ENCODE results near the gene RGS3.
A peak's percentile ranks its signal among the peaks of the same experiment; 100 is the strongest.

RGS3 gene

DNA sequence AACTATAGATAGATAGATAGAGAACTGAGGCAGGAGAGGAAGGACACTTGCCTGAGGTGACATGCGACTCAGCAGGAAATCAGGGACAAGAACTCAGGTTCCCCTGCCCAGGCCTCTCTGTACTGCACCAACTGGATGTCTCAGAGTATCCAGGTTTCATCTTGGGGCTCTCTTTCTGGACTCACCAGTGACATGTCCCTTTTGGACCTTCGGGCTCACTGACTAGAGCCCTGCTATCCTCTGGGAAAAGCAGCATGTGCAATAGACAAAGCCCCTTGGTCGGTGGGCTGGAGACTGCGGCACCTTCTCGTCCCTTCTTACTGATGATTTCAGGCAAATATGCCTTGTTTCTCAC, 104.5 kb downstream of the RGS3 start:
- DNase-seq (ENCODE audit: insufficient read length, low spot score) (no peak), FAIRE-seq (no peak)

GRCh38 chr9:113568571-113569321, 105.2 kb downstream of the RGS3 start:
- no peak for DNase-seq (ENCODE audit: insufficient read length, low spot score)
- no peak for FAIRE-seq

GRCh38 chr9:113569472-113570060, 106.0 kb downstream of the RGS3 start:
- FAIRE-seq (no peak), DNase-seq (ENCODE audit: insufficient read length, low spot score) (no peak)

- DNase-seq (ENCODE audit: insufficient read length, low spot score): no peak
- no peak for FAIRE-seq
These were observed 106.6 kb downstream of the RGS3 start for GRCh38 chr9:113570106-113570505.

DNA sequence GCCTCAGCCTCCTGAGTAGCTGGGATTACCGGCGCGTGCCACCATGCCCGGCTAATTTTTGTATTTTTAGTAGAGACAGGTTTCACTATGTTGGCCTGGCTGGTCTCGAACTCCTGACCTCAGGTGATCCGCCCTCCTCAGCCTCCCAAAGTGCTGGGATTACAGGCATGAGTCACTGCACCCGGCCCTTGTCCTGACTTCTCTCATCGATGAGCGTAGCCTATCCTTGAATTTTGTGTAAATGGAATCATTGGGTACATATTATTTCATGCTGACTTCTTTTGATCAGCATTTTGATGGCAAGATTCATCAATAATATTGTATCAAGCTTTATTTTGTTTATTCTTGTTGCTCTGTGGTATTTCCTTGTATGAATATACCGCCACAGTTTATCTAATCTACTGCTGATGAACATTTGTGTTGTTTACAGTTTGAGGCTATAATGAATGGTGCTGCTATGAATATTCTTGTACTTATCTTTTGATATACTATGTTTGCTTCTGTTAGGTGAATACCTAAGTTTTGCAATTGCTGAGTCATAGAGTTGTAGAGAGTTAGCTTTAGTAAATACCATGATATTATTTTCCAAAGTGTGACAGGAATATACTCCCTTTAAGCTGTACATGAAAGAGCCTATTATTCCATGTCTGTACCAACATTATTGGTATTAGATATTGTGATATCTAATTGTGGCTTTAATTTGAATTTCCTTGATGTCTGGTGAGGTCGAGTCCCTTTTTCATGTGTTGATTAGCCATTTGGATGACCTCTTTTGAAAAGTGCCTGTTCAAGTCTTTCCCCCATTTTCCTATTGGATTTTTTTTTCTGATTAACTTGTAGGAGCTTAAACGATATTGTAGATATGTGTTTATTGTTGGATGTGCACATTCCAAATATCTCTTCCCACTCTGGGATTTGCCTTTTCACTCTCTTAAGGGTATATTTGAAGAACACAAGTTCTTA, 107.5 kb downstream of the RGS3 start:
- DNase-seq (ENCODE audit: insufficient read length, low spot score) (no peak), FAIRE-seq (no peak)

DNA sequence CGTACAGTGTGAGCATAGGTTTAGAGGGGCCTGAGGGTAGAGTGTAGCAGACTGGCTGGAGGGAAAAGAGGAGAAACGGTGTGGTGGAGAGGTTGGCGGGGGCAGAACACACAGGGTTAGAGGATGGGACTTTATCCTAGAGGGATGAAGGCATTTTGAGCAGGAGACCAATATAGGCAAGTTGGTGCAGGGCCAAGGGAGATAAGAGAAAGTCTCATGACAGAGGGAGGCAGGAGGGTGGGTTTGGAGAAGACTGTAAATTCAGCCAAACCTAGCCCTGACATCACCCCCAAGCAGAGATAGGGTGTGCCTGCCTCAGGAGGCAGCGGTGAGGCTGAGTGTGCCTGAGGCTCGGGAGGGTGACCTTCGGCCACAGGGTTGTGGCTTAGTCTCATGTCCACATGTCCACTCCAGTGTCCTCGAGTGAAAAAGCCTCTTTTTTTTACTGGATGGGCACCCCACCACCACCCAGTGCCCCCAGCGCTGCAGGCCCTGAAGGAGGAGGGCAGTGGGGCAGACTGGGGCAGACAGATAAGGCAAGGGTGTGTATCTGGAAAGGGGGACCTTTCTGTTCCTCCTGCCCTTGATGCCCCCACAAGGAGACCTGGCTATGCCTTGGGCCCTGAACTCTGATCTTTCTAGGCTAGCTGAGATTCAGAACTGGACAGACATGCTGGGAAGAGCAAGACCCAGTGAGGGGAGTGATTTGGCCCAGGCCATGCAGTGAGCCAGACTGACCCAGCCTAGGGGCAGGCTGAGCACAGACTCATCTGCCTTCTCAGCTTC, 108.7 kb downstream of the RGS3 start:
- FAIRE-seq: no peak
- DNase-seq (ENCODE audit: insufficient read length, low spot score): no peak

DNA sequence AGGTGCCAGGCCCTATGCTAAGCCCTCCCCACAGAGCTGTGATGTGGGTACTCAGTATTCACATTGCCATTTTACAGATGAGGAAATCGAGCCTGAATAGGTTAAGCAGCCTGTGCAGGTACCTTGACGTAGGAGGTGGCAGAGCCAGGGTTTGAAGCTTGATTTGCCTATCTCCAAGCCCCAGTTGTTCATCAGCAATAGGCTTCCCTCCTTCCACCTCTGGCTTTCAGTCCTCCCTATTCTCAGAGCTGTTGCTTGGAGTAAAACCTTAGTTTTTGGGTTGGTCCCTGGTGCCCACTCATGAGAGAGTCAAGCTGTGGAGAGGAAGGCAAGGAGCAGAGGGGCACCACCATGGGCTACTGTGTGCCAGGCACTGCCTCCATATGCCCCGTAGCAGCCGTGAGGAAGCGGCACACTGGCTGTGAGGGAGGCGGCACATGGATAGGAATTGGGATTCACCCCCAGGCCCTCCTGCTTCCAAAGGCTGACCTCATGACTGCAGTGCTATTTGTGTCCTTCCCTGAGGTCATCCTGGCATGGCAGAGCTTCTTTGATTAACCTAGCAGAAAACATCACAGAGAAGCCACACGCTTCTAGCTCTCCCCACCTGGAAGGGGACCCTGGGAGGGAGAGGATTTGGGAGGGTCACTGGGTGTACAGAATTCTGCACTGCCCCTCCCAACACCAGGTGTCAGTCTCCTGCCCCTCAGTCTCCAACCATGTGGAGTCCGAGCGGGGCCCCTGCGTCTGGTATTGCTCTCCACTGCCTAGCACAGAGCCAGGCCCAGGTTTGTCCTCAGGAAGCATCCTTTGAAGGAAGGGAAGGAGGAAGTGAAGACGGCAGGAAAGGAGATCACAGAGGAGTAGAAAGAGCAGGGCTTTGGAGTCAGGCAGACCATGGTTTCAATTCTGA, 109.8 kb downstream of the RGS3 start:
- no peak for FAIRE-seq
- no peak for DNase-seq (ENCODE audit: insufficient read length, low spot score)

DNA sequence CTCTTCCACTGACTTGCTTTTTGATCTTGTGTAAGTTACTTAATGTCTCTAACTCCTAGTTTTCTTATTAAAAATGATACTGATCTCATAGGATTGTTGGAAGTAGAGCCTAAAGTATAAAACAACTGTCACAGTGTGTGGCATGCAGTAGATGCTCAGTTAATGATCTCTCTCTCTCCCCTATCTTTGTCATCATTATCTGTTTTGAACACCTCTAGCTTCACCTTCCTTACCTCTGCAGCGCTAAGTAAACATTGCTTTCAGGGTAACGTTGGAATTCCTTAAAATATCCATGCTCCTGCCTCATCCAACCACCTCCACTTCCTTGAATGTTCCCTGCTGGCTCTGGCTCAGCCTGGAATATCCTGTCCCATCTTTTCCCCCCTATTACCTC, 110.4 kb downstream of the RGS3 start:
- FAIRE-seq (no peak), DNase-seq (ENCODE audit: insufficient read length, low spot score) (no peak)

DNA sequence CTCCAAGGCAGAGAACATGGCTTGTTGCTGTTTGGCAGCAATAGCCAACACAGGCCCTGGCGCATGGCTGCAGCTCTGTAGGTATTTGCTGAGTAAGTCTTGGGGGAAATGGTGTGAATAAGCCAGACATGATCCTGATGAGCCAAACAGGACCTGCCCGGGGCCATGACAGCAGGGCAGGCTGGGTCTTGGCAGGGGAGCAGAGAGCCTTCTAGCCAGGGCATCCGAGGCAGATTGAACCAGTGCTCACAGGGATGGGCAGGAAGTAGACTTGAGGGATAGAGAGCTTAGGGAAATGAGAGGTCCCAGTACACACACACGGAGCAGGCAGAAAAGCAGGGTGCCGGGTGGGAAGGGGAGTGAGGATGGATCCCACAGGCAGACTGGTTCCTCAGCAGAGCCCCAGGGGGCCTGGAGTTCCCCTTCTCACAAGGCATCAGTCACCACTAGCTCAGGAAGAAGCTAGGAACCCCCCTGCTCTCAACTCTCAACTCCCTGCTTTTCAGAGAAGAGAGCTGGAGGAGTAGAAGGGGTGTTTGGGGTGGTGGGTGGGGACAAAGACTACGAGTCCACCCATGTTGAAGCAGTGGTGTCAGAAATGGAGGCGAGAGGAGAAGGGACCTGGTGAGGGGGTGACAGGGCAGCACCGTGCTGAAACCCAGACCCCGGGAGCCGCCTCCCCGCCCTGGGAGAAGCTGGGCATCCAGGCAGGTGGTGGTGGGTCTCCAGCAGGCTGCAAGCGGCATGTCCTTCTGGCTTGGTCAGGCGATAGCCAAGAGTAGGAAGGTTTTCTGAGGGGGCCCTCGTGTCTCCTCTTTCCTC, 111.1 kb downstream of the RGS3 start:
- DNase-seq (ENCODE audit: insufficient read length, low spot score): no peak
- FAIRE-seq: no peak

DNA sequence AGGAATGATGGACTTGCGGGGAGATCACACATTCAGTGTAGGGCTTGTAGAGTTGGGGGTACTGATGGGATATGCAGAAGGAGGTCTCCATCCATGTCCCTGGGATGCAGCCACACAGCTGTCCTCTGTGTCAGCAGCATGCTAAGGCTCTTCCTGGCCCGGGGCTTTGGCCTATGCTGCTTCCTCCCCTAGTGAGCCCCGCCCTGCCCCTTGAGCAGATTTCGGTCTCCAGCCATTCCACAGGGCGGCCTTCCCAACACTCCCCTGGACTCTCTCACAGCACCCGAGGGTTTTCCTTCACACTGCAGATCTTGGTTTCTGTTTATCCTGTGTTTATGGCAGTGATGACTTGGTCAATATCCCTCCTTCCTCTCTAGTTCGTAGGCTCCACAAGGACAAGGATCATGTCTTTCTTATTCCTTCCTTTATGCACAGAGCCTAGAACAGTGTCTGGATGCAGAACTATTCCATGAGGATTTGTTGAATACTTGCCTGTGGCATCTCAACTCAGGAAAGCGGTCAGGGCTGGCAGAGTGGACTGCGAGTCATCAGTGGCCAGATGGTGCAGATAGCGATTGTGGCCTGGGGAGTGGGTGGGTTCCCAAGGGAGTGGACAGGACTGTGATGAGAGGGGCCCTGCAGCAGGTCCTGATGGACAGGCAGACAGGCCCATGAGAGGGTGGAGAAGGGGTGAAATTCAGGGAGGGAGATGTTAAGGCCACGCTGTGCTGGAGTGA, 114.2 kb downstream of the RGS3 start:
- no peak for FAIRE-seq
- DNase-seq (ENCODE audit: insufficient read length, low spot score): no peak

- no peak for DNase-seq (ENCODE audit: insufficient read length, low spot score)
- peak; percentile 11 for FAIRE-seq
These were observed 114.8 kb downstream of the RGS3 start for GRCh38 chr9:113578279-113578865.

DNA sequence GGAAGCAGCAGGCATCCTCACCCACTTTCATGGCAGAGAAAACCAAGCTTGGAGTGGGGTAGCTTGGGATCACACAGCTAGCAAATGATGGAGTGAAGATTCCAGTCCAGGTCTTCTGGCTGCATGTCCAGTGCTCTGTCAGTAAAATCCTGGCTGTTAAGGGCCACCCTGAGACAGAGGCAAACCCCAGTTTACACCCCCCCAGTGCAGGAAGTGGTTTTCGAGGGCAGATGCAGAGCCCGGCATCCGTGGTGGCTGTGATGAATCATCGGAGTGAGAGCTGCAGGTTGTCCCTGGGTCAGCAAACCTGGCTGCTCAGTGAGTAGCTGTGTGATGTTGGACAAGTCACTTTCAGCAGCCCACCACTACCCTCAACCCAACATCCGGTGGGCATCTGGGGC, 115.4 kb downstream of the RGS3 start:
- DNase-seq (ENCODE audit: insufficient read length, low spot score): peak; percentile 89
- peak; percentile 99 for FAIRE-seq

DNA sequence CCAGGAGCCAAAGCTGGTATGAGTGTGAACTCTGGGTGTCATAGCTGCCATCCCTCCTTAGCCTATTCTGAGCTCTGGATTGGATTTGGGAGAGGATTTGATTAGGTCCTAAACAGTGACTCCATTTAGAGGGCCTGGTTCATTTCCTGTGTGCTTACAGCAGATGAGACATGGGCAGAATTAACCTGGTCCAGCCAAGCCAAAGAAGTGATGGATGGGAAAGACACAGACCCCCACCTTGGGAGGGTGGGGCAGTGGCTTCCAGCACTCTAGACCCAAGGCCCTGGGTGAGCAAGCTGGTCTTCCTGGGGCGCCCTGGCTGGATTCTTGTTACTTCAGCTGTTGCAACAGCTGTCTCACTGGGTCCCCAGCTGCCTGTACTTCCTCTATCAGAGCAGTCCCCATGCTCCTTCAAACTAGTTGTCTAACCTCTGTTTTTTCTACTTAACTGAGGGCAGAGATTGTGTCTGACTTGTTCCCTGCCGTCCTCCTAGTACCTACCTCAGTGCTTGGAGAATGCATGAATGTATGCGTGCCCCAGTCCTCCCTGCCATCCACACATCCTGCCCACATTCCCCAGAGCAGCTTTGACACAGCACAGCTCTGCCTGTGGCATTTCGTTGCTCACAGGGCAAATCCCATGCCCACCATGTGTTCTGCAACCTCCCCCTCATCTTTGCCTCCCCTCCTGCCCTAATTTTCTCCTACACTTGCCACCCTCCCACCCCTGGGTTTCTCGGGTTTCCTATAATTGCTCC, 115.9 kb downstream of the RGS3 start:
- FAIRE-seq: peak; percentile 56
- no peak for DNase-seq (ENCODE audit: insufficient read length, low spot score)

DNA sequence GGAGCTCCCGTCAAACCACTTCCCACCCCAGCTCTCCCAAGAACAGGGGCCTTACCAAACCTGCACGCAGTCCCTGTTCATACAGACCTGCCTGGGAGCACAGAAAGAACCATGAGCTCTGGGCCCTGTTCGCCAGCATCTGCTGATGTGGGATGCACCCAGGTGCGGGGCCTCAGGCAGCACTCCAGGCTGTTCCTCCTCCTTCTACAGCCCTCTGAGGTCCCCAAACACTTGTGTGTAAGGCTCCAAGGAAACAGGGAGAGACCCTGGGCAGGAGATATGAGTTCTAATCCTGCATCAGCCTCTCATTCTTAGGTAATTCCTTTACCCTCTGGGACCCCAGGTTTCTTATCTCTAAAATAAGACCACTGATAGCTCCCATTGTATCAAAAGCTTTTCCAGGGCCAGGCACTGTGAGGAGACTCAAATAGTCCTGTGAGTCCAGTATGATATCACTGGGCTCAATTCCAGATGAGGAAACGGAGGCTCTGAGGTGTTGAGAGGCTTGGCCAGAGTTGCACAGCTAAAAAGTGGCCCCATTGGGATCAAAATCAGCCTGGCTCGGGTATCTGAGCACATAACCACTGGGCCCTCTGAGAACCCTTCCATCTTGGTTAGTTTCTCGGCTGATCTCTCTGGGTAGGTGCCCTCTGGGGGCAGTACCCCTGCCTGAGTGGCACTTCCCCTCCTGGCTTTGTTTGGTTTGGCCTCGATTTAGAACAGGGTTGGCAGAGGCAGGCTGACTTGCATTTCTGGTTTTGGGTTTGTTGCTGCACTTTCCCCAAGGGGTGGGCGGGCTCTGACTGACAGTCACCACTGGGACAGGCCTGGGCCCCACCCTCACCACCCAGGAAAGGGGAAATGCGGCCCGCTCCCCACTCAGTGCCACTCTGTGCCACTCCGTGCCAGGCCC, 116.8 kb downstream of the RGS3 start:
- FAIRE-seq (peak; percentile 66), DNase-seq (ENCODE audit: insufficient read length, low spot score) (no peak)

DNA sequence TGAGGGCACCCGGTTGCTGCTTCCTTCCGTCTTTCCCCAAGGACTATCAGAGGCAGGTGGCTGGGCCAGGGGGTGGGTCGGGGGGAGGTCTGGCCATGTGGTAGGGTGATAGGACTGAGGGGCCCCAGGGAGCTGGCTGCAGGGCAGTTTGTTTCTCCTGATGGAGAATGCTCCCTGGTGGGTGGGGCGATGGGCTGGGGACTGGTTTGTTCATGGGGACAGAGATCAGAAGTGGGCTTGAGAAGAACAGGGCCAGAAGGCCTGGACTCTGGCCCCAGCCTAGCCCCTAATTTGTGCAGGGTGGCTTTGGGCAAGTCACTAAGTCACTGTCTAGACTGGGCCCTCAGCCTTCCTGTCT, 117.4 kb downstream of the RGS3 start:
- FAIRE-seq (no peak), DNase-seq (ENCODE audit: insufficient read length, low spot score) (no peak)

Data from GM19239 (cell line).